ENCODE data around the gene GDPGP1.

DNA sequence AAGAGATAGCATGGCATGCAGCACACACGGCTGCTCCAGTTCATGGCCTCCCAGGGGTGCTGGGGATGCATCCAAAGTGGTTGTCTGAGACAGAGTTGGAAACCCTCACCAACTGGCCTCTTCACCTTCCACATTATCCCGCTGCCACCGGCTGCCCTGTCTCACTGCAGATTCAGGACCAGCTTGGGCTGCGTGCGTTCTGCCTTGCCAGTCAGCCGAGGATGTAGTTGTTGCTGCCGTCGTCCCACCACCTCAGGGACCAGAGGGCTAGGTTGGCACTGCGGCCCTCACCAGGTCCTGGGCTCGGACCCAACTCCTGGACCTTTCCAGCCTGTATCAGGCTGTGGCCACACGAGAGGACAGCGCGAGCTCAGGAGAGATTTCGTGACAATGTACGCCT is 5.0 kb upstream of the GDPGP1 start:
- TF ChIP-seq TCF12 (IDR thresholded peaks at IDR 0.05; ENCODE audit: low read depth) (no peak), EGR1 (IDR thresholded peaks at IDR 0.05) (no peak), TEAD4 (IDR thresholded peaks at IDR 0.05) (no peak), FOXM1 (IDR thresholded peaks at IDR 0.05; ENCODE audit: borderline replicate concordance, low read depth) (no peak), EP300 (IDR thresholded peaks at IDR 0.05; ENCODE audit: borderline replicate concordance) (no peak), RAD21 (IDR thresholded peaks at IDR 0.05; ENCODE audit: low read depth) (no peak), CREB1 (IDR thresholded peaks at IDR 0.05; ENCODE audit: low read depth) (no peak)
- TF ChIP-seq, protein P1, sequence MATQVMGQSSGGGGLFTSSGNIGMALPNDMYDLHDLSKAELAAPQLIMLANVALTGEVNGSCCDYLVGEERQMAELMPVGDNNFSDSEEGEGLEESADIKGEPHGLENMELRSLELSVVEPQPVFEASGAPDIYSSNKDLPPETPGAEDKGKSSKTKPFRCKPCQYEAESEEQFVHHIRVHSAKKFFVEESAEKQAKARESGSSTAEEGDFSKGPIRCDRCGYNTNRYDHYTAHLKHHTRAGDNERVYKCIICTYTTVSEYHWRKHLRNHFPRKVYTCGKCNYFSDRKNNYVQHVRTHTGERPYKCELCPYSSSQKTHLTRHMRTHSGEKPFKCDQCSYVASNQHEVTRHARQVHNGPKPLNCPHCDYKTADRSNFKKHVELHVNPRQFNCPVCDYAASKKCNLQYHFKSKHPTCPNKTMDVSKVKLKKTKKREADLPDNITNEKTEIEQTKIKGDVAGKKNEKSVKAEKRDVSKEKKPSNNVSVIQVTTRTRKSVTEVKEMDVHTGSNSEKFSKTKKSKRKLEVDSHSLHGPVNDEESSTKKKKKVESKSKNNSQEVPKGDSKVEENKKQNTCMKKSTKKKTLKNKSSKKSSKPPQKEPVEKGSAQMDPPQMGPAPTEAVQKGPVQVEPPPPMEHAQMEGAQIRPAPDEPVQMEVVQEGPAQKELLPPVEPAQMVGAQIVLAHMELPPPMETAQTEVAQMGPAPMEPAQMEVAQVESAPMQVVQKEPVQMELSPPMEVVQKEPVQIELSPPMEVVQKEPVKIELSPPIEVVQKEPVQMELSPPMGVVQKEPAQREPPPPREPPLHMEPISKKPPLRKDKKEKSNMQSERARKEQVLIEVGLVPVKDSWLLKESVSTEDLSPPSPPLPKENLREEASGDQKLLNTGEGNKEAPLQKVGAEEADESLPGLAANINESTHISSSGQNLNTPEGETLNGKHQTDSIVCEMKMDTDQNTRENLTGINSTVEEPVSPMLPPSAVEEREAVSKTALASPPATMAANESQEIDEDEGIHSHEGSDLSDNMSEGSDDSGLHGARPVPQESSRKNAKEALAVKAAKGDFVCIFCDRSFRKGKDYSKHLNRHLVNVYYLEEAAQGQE (IDR thresholded peaks at IDR 0.05; ENCODE audit: low read depth): no peak

All from Ishikawa (cell line).